HUES6 (cell line): ENCODE measurements around the gene SLC25A33.

Experiments
- H3K27ac ChIP-seq: 2 replicates; pipeline ENCODE4 v1.7.0; 2013; ENCODE audit warnings: low read depth, mild to moderate bottlenecking, low read length, inconsistent platforms
- H3K27me3 ChIP-seq: 2 replicates; pipeline ENCODE4 v1.6.1; 2013; ENCODE audit warnings: low read length; ENCODE audit not compliant: control insufficient read depth, insufficient read depth
- H3K36me3 ChIP-seq: 2 replicates; pipeline ENCODE4 v1.6.1; 2013; ENCODE audit warnings: low read length; ENCODE audit not compliant: control insufficient read depth, insufficient read depth
- H3K4me1 ChIP-seq: 2 replicates; pipeline ENCODE4 v1.6.1; 2013; ENCODE audit warnings: low read length; ENCODE audit not compliant: control insufficient read depth, insufficient read depth
- H3K4me3 ChIP-seq: 2 replicates; pipeline ENCODE4 v1.5.1; 2013; ENCODE audit warnings: low read depth, low read length
- H3K9ac ChIP-seq: one replicate; pipeline ENCODE4 v1.6.1; 2013; ENCODE audit warnings: mild to moderate bottlenecking, low read length
- H3K9me3 ChIP-seq: 2 replicates; pipeline ENCODE4 v1.6.1; 2013; ENCODE audit warnings: low read depth, low read length; ENCODE audit not compliant: control insufficient read depth, insufficient read depth

The SLC25A33 gene

DNA sequence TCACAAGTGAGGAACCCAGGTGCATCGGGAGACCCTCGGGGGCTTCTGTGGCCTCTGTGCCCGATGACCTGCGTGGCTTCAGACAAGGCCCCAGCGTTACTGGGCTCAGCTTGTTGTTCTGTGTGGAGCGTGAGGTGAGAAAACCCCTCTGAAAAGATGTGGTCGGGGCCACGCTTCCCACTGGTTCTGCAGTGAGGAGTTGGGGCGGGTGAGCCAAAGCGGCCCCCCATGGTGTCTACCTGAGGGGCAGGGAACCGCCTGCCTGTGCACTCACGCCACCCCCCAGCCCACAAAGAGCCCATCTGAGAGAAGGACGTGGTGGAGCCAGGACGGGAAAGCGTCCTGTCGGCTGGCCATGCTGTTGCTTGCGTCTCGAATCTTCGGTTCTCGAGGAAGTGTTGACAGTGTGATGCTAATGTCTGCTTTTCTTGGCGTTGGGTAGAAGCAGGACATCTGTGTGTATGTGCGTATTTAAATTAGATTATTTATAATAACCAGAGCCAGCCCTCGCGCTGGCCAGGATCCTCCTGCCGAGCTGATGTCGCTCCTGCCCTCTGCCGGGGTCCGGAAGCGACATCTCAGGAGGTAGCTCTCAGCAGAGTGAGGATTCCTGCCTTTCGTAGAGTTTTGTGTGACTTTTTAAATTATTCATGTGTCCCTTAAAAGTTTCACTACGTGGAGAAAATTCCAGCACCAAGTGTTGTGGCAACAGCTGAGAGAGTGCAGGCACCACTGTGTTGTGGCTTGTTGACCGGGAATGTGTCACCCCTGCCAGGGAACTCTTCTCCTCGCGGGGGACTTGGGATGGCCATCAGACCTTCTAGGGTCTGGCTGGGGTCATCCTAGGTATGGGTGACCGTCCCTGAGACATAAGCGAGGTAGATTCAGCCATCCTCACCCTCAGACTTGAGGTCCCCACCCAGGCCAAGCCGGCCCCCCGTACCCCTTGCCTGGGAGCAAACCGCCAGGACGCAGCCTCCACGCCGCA, 64.8 kb downstream of the SLC25A33 start:
- peaks cover 84% of the 10 kb centered on the region for H3K36me3 ChIP-seq
- H3K9ac ChIP-seq: no peak overlapping the region
- no peak overlapping the region for H3K27ac ChIP-seq

GRCh38 chr1:9604836-9605235, 65.6 kb downstream of the SLC25A33 start:
- H3K27ac ChIP-seq: no peak overlapping the region
- H3K9ac ChIP-seq: no peak overlapping the region
- no peak overlapping the region for H3K4me3 ChIP-seq
- peaks cover 90% of the 10 kb centered on the region for H3K36me3 ChIP-seq
- H3K4me1 ChIP-seq: no peaks in the 10 kb centered on the region
- no peaks in the 10 kb centered on the region for H3K27me3 ChIP-seq
- H3K9me3 ChIP-seq: no peaks in the 10 kb centered on the region

More for the DNA sequence above, 64.8 kb downstream of the SLC25A33 start:
- no peak overlapping the region for H3K4me3 ChIP-seq
- no peaks in the 10 kb centered on the region for H3K4me1 ChIP-seq
- H3K27me3 ChIP-seq: no peaks in the 10 kb centered on the region
- H3K9me3 ChIP-seq: no peaks in the 10 kb centered on the region

DNA sequence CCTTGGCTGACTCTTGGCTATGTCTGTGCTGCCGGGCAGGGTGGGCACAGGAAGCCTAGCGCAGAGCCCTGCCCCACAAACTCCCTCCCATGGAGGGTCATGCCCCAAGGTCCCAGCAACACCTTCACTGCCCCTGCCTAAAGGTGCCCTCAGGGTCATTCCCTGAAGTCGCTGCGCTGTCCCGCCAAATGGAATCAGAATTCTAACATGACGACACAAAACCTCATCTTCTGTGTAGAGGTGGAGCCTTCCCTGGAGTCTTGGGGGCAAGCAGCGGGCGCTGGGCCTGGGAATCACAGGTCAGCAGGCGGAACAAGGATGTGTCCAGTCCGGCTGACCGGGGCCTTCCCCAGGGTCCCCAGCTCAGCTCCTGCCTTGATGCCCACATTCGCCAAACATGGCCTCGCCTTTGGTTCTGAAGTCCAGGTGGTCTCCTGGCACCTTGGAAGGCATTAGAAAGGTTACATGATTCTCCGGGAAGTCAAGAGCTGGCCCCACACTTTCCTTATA, 66.7 kb downstream of the SLC25A33 start:
- H3K27ac ChIP-seq: no peak overlapping the region
- H3K9ac ChIP-seq: no peak overlapping the region
- no peaks in the 10 kb centered on the region for H3K9me3 ChIP-seq
- H3K27me3 ChIP-seq: no peaks in the 10 kb centered on the region
- no peaks in the 10 kb centered on the region for H3K4me1 ChIP-seq
- H3K36me3 ChIP-seq: peaks cover 91% of the 10 kb centered on the region
- H3K4me3 ChIP-seq: no peak overlapping the region

DNA sequence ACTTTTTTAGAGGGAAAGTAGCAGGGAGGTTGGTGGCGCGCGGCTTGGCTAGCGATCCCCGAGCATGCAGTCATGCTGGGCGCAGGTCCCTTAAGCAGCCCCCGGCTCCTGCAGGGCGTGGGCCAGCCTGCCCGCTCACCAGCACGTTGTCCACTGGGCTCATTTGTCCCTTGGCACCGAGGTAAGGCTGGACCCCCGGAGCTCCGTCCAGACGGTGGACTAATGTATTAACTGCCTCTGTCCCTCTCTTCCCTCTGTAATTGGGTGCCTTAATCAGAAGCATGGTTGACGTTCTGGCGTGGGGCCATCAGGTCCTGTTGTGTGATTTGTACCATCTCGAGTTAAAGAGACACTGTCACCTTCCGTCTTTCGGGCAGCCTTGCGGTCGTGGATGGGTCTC, 67.2 kb downstream of the SLC25A33 start:
- Histone ChIP-seq H3K36me3 (peaks cover 89% of the 10 kb centered on the region), H3K27ac (no peak overlapping the region), H3K4me3 (no peak overlapping the region), H3K9ac (no peak overlapping the region), H3K27me3 (no peaks in the 10 kb centered on the region), H3K9me3 (no peaks in the 10 kb centered on the region), H3K4me1 (no peaks in the 10 kb centered on the region)

DNA sequence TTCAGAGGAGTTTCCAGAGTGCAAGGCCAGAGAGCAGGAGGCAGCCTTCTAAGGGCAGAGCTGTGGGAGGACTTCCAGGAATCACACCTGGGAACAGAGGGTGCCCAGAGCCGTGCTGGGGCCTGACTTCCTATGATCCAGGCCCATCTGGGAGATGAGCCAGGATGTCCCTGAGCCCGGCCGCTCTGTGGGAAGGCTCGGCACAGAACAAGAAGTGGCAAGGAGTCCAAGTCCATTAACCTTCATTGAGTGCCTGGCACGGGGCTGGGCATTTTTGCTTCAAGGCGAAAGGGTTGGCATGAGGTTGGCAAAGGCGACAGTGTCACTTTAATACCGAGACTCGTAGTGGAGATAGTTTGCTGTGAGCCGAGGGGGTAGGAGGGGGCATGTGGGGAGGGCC, 67.7 kb downstream of the SLC25A33 start:
- H3K36me3 ChIP-seq: peaks cover 89% of the 10 kb centered on the region
- no peak overlapping the region for H3K9ac ChIP-seq
- no peaks in the 10 kb centered on the region for H3K9me3 ChIP-seq
- H3K4me1 ChIP-seq: no peaks in the 10 kb centered on the region
- H3K27ac ChIP-seq: no peak overlapping the region
- no peak overlapping the region for H3K4me3 ChIP-seq
- no peaks in the 10 kb centered on the region for H3K27me3 ChIP-seq

DNA sequence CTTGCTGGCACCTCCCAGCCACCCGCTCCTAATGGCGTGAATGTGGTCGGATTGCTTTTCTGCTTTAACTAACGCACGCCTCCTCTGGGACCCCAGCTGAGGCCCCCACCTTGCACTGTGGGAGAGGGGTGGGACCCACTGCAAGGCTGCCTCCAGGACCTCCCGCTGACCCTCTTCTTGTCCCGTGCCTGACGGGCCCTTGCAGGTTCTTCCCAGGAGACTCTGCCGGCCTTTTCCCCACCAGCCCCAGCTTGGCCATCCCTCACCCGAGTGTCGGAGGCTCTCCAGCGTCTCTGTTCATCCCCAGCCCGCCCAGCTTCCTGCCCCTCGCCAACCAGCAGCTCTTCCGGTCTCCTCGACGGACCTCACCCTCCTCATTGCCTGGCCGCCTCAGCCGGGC, 68.1 kb downstream of the SLC25A33 start:
- H3K4me1 ChIP-seq: no peaks in the 10 kb centered on the region
- no peak overlapping the region for H3K9ac ChIP-seq
- peaks cover 89% of the 10 kb centered on the region for H3K36me3 ChIP-seq
- H3K27ac ChIP-seq: no peak overlapping the region
- no peaks in the 10 kb centered on the region for H3K27me3 ChIP-seq
- H3K9me3 ChIP-seq: no peaks in the 10 kb centered on the region
- H3K4me3 ChIP-seq: no peak overlapping the region

DNA sequence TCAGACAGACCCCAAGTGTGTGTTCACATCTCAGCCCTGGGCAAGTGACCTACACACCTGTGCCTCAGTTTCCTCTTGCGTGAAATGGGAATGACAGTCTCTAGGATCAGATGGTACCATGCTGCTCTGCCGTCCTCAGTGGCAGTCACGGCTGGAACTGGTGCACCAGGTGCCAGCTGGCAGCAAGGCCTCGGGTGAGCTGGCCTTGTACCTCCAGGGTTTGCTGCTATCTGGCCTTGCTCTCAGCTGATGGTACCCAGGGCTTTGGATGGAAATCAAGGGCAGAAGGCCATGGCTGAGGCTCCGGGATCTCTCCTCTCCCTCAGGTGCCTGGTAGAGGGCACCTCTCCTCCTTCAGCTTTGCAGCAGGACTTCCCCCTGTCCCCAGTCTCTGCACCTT, 70.7 kb downstream of the SLC25A33 start:
- no peak overlapping the region for H3K9ac ChIP-seq
- no peaks in the 10 kb centered on the region for H3K9me3 ChIP-seq
- no peaks in the 10 kb centered on the region for H3K4me1 ChIP-seq
- H3K4me3 ChIP-seq: no peak overlapping the region
- no peak overlapping the region for H3K27ac ChIP-seq
- peaks cover 81% of the 10 kb centered on the region for H3K36me3 ChIP-seq
- no peaks in the 10 kb centered on the region for H3K27me3 ChIP-seq

GRCh38 chr1:9610548-9610947, 71.3 kb downstream of the SLC25A33 start:
- H3K9me3 ChIP-seq: no peaks in the 10 kb centered on the region
- H3K27me3 ChIP-seq: no peaks in the 10 kb centered on the region
- H3K9ac ChIP-seq: no peak overlapping the region
- no peak overlapping the region for H3K27ac ChIP-seq
- H3K36me3 ChIP-seq: peaks cover 76% of the 10 kb centered on the region
- H3K4me3 ChIP-seq: no peak overlapping the region
- no peaks in the 10 kb centered on the region for H3K4me1 ChIP-seq

- no peak overlapping the region for H3K27ac ChIP-seq
- no peaks in the 10 kb centered on the region for H3K9me3 ChIP-seq
- H3K4me1 ChIP-seq: no peaks in the 10 kb centered on the region
- no peak overlapping the region for H3K4me3 ChIP-seq
- H3K27me3 ChIP-seq: no peaks in the 10 kb centered on the region
- no peak overlapping the region for H3K9ac ChIP-seq
- peaks cover 65% of the 10 kb centered on the region for H3K36me3 ChIP-seq
Observed at GRCh38 chr1:9611716-9612115, 72.5 kb downstream of the SLC25A33 start.

- H3K4me3 ChIP-seq: no peak overlapping the region
- H3K27ac ChIP-seq: no peak overlapping the region
- H3K9ac ChIP-seq: no peak overlapping the region
- H3K9me3 ChIP-seq: no peaks in the 10 kb centered on the region
- no peaks in the 10 kb centered on the region for H3K4me1 ChIP-seq
- H3K36me3 ChIP-seq: peaks cover 64% of the 10 kb centered on the region
- H3K27me3 ChIP-seq: no peaks in the 10 kb centered on the region
Observed at GRCh38 chr1:9612162-9612845, 73.0 kb downstream of the SLC25A33 start.
